Left ventricle myocardium inferior (tissue), 1 donor: ENCODE data around the gene KRTAP9-9. TPM values are rescaled to one million over a fixed set of nuclear protein-coding genes. Genes with fewer than 3 reads are reported as not detected.

Source experiments
- DNase-seq: peaks from one replicate; pipeline ENCODE4 v3.0.0-alpha.2; 2020
- H3K27ac ChIP-seq: fragments of 200-600 bp; replicated peaks from 2 replicates; pipeline ENCODE4 v1.8.0; 2021
- H3K27me3 ChIP-seq: fragments of 200-600 bp; 2 replicates; pipeline ENCODE4 v1.8.0; 2021; ENCODE audit warnings: low read depth
- H3K36me3 ChIP-seq: fragments of 200-600 bp; 2 replicates; pipeline ENCODE4 v1.8.0; 2021
- H3K4me1 ChIP-seq: fragments of 200-600 bp; 2 replicates; pipeline ENCODE4 v1.8.0; 2021
- H3K4me3 ChIP-seq: fragments of 200-600 bp; 2 replicates; pipeline ENCODE4 v1.8.0; 2021; ENCODE audit warnings: mild to moderate bottlenecking, moderate library complexity
- H3K9me3 ChIP-seq: fragments of 200-600 bp; replicated peaks from 2 replicates; pipeline ENCODE4 v1.8.0; 2021
- intact Hi-C: fragments of 100-400 bp; cut with micrococcal nuclease; formaldehyde crosslinking; loops from one replicate; pipeline ENCODE4 v1.11.0; 2022
- total RNA-seq: library from RNA; stranded (reverse); fragmentation: NEBNext Ultra II Directional; extraction: Animal tissue kit (Norgen Biotek cat#: 25700); gene quantifications from one replicate; pipeline ENCODE4 v1.2.1, GENCODE V29; 2021
- TF ChIP-seq, protein P1 (sequence below): fragments of 200-600 bp; IDR thresholded peaks from 2 replicates; pipeline ENCODE4 v1.8.0; 2021; ENCODE audit warnings: antibody characterized with exemption, mild to moderate bottlenecking, borderline replicate concordance
- donor health status: DM: no; HTN: yes; CAD: no; lungs with severe emphysema.

The KRTAP9-9 gene
- total RNA-seq, 1 donor from 2014 or later: not detected

DNA sequence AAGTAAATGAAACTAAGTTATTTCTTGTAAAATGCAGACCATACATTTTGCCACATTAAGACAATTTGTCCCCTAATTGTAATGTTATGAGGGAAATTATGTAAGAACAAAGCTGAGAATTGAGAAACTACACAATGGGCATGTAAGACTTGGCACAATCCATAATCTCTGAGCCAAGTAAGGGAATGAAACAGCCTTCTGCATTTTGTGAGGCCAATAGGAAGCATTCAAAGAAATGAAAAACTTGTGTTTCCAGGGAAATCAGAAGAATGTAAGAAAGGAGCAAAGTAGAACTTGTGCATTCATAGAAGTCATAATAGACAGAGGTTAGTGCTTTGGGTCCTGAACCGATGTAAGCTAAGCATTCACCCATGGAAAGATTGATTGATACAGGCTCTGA, 3.9 kb upstream of the KRTAP9-9 start:
- intact Hi-C loops: no loop called here
- H3K4me1 ChIP-seq: no peaks in the 10 kb centered on the region
- H3K4me3 ChIP-seq: no peak overlapping the region
- TF ChIP-seq, protein P1, sequence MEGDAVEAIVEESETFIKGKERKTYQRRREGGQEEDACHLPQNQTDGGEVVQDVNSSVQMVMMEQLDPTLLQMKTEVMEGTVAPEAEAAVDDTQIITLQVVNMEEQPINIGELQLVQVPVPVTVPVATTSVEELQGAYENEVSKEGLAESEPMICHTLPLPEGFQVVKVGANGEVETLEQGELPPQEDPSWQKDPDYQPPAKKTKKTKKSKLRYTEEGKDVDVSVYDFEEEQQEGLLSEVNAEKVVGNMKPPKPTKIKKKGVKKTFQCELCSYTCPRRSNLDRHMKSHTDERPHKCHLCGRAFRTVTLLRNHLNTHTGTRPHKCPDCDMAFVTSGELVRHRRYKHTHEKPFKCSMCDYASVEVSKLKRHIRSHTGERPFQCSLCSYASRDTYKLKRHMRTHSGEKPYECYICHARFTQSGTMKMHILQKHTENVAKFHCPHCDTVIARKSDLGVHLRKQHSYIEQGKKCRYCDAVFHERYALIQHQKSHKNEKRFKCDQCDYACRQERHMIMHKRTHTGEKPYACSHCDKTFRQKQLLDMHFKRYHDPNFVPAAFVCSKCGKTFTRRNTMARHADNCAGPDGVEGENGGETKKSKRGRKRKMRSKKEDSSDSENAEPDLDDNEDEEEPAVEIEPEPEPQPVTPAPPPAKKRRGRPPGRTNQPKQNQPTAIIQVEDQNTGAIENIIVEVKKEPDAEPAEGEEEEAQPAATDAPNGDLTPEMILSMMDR: no peak
- H3K27ac ChIP-seq: no peak overlapping the region
- H3K36me3 ChIP-seq: no peaks in the 10 kb centered on the region
- H3K9me3 ChIP-seq: no peaks in the 10 kb centered on the region
- peaks cover 69% of the 10 kb centered on the region for H3K27me3 ChIP-seq
- DNase-seq: no peak

DNA sequence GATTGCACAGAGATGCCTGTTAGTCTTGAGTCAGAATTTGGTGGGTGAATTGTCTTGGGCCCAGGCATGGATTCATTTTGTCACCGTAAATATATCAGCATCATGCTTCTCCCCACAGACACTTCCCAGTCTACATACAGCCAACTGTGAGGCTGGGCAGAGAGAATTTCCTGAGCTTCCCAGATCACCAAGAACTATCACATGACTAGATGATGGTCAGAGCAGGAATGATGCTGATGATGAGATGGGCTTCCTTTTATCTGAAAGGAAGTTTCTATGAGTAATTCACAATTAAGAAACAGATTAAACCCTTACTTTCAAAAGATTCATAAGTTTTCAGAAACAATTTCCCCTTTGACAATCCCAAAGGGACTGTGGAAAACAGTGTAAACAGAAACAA, 323 bp upstream of the KRTAP9-9 start:
- no peaks in the 10 kb centered on the region for H3K36me3 ChIP-seq
- H3K9me3 ChIP-seq: no peaks in the 10 kb centered on the region
- no peaks in the 10 kb centered on the region for H3K4me1 ChIP-seq
- H3K4me3 ChIP-seq: no peak overlapping the region
- intact Hi-C loops: no loop called here
- TF ChIP-seq, protein P1: no peak
- no peak for DNase-seq
- peaks cover 91% of the 10 kb centered on the region for H3K27me3 ChIP-seq
- no peak overlapping the region for H3K27ac ChIP-seq

DNA sequence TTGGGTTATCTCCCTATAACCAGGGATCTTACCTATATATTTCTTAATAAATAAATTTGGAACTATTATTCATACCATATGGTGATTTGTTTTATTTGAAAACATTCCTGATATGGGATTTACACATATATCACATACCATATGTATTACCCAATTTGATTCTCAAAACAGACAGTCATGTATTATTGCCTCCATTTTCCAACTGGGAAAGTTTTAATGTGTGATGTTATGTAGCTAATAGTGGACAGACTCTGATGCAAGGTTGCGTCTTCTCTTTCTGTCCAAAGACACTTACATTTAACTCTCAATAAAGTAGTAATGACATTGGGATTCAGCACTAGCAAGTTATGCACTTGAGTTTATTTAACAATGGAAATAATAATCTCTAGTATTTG, 1.1 kb downstream of the KRTAP9-9 start:
- TF ChIP-seq, protein P1: no peak
- no peak for DNase-seq
- Histone ChIP-seq H3K4me1 (no peaks in the 10 kb centered on the region), H3K4me3 (no peak overlapping the region), H3K27me3 (peaks cover 91% of the 10 kb centered on the region), H3K9me3 (no peaks in the 10 kb centered on the region), H3K36me3 (no peaks in the 10 kb centered on the region), H3K27ac (no peak overlapping the region)
- intact Hi-C loops: no loop called here

DNA sequence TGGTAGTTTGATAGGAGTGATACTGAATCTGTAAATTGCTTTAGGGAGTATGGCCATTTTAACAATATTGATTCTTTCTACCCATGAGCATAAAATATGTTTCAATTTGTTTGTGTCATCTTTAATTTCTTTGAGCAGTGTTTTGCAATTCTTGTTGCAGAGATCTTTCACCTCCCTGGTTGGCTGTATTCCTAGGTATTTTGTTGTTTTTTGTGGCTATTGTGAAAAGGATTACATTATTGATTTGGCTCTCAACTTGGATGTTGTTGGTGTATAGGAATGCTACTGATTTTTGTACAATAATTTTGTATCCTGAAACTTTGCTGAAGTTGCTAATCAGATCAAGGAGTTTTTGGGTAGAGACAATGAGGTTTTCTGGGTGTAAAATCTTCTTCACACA, 3.2 kb downstream of the KRTAP9-9 start:
- Histone ChIP-seq H3K9me3 (no peaks in the 10 kb centered on the region), H3K27me3 (peaks cover 87% of the 10 kb centered on the region), H3K4me3 (no peak overlapping the region), H3K4me1 (no peaks in the 10 kb centered on the region), H3K27ac (no peak overlapping the region), H3K36me3 (no peaks in the 10 kb centered on the region)
- intact Hi-C loops: no loop called here
- TF ChIP-seq, protein P1: no peak
- DNase-seq: no peak

DNA sequence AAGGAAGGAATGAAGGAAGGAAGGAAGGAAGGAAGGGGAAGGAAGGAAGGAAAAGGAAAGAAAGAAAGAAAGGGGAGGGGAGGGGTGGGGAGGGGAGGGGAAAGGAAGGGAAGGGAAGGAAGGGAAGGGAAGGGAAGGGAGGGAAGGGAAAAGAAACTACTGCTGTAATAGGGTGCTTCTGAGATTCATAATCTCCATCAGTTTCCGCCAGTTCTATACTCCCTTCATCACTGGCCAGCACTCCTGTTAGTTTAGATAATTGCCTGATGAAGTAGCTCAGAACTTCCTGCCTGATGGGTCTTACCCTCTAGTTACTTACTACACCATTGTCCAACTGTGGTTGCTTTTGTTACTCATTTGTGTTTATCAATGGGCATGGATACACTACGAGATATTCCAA, 8.0 kb downstream of the KRTAP9-9 start:
- no peaks in the 10 kb centered on the region for H3K9me3 ChIP-seq
- H3K27me3 ChIP-seq: peaks cover 57% of the 10 kb centered on the region
- no peaks in the 10 kb centered on the region for H3K4me1 ChIP-seq
- DNase-seq: no peak
- no peak overlapping the region for H3K27ac ChIP-seq
- H3K36me3 ChIP-seq: no peaks in the 10 kb centered on the region
- intact Hi-C loops: no loop called here
- no peak overlapping the region for H3K4me3 ChIP-seq
- TF ChIP-seq, protein P1: no peak

DNA sequence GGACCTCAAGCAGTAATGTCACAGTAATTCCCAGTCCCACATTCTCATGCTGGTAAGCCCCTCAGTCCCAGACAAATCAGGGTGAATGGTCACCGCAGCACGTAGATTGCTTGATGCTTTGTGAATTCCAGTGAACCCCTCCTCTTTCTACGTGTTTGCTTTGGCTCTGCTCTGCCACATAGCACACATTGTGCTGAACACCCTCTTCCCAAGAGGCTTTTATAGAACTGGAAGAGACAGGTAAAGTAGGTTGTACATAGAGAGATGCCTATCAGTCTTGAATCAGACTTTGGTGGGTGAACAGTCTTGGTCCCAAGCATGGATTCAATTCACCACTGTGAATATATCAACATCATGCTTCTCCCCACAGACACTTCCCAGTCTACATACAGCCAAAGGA, 9.4 kb downstream of the KRTAP9-9 start:
- no peak for DNase-seq
- Histone ChIP-seq H3K4me3 (no peak overlapping the region), H3K27ac (no peak overlapping the region), H3K9me3 (no peaks in the 10 kb centered on the region), H3K4me1 (no peaks in the 10 kb centered on the region), H3K27me3 (peaks cover 43% of the 10 kb centered on the region), H3K36me3 (no peaks in the 10 kb centered on the region)
- intact Hi-C loops: no loop called here
- TF ChIP-seq, protein P1: no peak
